GM21528 (cell line): ENCODE measurements around the gene TBC1D22B.

Experiments
- ATAC-seq: cut with Tn5 transposase; IDR thresholded peaks from one replicate; pipeline ENCODE4 v1.9.1; 2021; ENCODE audit warnings: mild to moderate bottlenecking, moderate library complexity; ENCODE audit not compliant: unreplicated experiment, low FRiP score

TBC1D22B gene

DNA sequence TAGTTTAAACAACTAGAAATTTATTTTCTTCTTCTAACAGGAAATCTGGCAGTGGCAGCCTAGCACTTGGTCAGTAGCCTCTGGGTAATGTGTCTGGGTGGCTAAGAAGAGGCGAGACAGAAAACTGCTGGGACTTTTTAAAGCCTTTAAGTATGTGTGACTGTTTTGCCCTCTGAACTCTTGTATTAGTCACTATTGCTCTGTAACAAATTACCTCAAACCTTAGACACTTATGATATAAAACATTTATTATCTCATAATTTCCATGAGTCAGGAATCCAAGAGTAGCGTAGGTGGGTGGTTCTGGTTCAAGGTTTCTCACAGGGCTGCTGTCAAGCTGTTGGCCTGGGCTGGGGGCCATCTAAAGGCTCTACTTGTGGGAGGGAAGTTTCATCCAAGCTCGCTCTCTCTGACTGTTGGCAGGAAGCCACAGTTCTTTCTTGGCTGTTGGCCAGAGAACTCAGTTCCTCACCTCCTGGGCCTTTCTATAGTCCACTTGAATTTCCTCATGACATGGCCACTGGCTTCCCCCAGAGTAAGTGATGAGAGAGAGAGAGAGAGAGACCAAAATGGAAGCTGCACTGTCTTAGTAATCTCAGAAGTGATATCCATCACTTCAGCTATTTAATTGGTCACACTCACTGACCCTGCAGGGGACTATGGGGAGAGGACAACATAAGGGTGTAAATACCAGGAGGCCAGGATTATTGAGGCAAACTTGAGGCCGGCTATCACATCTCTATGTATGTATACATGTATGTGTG is 17.4 kb upstream of the TBC1D22B start:
- no peak for ATAC-seq

DNA sequence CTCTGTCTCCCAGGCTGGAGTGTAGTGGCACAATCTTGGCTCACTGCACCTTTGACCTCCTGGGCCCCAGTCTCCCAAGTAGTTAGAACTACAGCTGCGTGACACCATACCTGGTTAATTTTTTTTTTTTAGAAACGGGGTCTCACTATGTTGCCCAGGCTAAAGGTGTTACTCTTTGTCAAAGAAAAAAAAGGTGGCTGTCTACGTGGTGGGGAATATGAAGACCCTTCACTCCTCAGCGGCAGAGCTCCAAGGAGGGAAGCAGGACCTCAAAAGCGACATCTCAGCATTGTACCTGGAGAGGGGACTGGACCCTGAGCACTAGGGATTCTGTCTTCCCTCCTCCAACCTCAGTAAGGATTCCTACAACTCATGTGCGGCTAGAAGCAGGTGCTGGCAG is 16.4 kb upstream of the TBC1D22B start:
- no peak for ATAC-seq

DNA sequence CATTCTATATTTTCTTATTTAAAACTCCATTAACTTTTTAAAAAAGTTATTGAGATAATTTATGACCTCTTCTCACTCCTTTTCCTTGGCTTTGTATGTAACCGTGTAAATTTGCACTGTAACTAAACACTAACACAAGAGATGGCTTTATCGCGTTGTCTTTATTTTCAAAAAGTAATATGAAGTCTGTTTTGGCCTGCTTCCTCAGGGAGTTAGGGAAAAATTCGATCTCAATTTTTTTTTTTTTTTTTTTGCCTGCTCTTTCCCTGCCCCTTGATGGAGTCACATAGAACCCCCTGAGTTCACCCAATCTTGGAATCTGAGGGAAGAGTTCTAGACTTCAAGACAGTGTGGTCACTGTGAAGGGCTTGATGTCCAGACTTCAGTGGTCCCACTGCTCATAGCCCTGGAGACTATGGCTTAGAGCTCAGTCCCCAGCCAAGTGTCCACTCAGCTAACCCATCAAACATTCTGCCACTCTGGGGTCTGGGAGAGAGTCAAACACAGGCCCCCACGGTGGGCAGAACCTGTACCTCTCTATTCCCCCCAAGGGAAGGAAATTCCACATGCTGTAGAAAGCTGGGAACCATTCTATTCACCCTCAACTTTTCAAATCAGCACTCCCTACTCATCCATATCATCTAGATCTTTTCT is 15.7 kb upstream of the TBC1D22B start:
- no peak for ATAC-seq

GRCh38 chr6:37242429-37243052 is 15.0 kb upstream of the TBC1D22B start:
- no peak for ATAC-seq

GRCh38 chr6:37243131-37243815 is 14.3 kb upstream of the TBC1D22B start:
- no peak for ATAC-seq

DNA sequence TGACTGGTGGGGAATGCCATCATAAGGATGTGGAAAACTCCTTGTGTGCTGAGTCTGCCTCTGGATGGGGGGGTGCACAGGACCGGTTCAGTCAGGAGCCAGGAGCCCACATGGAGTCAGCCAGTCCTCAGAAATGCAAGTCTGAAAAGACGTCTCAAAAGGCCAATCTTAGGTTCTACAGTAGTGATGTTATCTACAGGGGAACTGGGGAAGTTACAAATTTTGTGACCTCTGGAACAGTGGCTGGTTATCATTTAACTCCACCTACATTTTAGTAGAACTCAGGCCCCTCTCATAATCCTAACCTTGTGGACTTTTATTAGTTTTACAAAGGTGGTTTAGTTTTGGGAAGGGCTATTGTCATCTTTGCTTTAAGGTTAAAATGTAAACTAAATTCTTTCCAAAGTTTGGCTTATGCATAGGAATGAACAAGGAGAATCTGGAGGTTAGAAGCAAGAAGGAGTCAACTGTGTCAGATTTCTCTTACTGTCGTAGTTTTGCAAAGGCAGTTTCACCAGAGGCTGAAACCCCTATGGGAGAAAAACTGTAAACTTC is 13.7 kb upstream of the TBC1D22B start:
- ATAC-seq = no peak

- no peak for ATAC-seq
These were observed 12.9 kb upstream of the TBC1D22B start for GRCh38 chr6:37244430-37245310.

- ATAC-seq = no peak
These were observed 6.3 kb upstream of the TBC1D22B start for GRCh38 chr6:37251211-37251780.

DNA sequence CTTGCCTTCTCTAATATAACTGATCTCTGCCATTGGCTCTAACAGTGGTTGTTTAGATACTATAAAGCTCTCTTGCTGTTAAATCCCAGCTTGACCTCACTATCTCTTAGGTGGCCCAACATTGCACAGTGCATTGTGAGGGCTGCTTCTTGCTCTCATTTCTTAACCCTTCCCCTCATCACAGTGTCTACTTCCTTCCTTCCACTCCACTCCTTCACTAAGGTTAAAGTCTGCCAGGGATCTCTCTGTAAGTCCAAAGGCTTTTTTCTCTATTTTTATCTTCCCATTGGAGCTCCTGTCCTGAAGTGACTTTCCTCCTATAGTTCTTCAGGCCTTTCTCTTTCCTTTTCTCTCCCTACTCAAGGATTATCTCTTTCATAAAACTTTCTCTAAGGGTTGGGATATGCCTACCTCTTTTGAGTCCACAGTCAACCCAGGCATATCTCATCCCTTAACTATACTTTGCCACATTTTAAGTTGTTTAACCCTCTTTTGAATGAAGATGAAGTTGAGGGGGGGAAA is 4.0 kb upstream of the TBC1D22B start:
- no peak for ATAC-seq

- ATAC-seq = no peak
These were observed 2.7 kb upstream of the TBC1D22B start for GRCh38 chr6:37254881-37255280.

GRCh38 chr6:37256692-37257319 is 766 bp upstream of the TBC1D22B start:
- no peak for ATAC-seq

- no peak for ATAC-seq
These were observed 295 bp upstream of the TBC1D22B start for GRCh38 chr6:37257320-37257633.

- ATAC-seq = no peak
These were observed 983 bp downstream of the TBC1D22B start for GRCh38 chr6:37258405-37259105.

DNA sequence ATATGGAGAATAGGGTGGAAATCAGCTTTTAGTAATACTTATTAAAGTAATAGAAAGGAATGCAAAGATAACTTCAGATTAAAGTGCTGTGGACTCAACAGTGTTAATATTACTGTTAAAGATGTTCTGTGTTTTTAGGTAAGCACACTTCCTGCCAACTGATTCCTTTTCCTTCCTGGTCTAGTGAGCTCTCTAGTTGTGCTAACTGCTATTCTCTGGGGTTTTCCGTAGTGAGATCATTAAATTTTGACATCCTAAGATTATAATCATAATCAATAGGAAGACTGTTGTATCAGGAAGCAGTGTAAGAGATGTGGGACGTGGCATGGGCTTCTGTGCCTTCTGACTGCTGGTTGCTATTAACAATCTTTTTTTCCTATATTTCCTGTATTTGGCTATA is 1.6 kb downstream of the TBC1D22B start:
- no peak for ATAC-seq

GRCh38 chr6:37260040-37260439 is 2.5 kb downstream of the TBC1D22B start:
- ATAC-seq = no peak

DNA sequence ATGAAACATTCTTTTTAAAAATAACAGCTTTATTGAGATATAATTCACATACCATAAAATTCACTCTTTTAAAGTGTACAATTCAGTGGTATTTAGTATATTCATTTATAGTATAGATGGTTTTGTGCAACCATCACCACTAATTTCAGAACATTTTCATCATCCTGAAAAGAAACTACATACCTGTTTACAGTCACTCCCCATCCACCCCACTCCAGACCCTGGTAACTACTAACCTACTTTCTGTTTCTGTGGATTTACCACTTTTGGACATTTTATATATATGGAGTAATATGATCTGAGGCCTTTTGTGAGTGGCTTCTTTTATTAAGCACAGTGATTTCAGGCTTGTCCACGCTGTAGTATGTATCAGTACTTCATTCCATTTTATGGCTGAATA is 2.9 kb downstream of the TBC1D22B start:
- ATAC-seq = no peak

GRCh38 chr6:37261198-37261597 is 3.6 kb downstream of the TBC1D22B start:
- ATAC-seq = no peak

- no peak for ATAC-seq
These were observed 5.0 kb downstream of the TBC1D22B start for GRCh38 chr6:37262446-37263026.
